SIG-M5 treated with dmso at 0.1 percent for 504 hours (cell line): Measurements from ENCODE around the gene NHSL2.
"Not testable (repeated sequence)": the region's sequence is repeated elsewhere in the genome, so short reads cannot be mapped to it uniquely, and the experiment has no call there.

Experiments used
- DNase-seq: peaks from one replicate; lab custom pipeline; 2025; ENCODE audit not compliant: unreplicated experiment; lab: John Stamatoyannopoulos, UW

Gene NHSL2

DNA sequence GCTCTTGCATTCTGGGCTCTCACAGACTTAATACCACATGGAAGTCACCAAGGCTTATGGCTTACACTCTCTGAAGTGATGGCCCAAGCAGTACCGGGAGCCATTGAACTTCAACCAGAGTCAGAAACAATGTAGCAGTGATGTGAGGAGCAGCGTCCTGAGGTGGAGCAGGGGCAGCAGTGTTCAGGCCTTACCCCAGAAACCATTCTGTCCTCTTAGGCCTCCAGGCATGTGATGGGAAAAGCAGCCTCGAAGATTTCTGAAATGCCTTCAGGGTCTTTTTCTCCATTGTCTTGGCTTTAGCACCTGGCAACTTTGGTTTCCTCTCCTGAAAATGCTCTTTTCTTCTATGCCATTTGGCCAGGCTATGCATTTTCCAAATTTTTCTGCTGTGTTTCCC, 248.1 kb downstream of the NHSL2 start:
- DNase-seq = no peak

DNA sequence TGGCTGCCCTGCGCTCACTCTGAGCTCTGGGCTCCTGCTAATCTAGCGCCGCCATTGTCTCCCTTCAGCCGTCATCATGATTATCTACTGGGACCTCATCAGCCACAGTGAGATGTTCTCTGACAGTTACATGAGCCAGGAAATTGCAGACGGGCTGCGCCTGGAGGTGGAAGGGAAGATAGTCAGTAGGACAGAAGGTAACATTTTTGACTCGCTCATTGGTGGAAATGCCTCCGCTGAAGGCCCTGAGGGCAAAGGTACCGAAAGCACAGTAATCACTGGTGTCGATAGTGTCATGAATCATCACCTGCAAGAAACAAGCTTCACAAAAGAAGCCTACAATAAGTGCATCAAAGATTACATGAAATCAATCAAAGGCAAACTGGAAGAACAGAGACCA, 249.1 kb downstream of the NHSL2 start:
- DNase-seq = no peak

DNA sequence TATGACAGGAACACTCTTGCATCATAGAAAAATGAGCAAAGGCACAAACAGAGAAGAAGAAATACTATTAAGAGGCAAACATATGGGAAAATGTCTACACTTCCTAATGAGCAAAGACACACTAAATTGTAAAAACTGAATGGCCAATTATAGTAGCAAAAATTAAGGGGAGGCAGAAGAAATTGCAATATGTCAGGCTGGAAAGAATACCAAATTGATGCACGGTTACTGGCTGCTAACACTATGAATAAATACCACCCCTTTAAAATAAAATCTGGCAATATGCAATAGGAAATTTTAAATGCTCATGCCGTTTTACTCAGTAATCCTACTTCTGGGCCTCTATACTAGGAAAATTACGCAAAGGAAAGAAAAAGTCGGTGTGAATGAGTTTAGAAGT, 254.9 kb downstream of the NHSL2 start:
- no peak for DNase-seq

DNA sequence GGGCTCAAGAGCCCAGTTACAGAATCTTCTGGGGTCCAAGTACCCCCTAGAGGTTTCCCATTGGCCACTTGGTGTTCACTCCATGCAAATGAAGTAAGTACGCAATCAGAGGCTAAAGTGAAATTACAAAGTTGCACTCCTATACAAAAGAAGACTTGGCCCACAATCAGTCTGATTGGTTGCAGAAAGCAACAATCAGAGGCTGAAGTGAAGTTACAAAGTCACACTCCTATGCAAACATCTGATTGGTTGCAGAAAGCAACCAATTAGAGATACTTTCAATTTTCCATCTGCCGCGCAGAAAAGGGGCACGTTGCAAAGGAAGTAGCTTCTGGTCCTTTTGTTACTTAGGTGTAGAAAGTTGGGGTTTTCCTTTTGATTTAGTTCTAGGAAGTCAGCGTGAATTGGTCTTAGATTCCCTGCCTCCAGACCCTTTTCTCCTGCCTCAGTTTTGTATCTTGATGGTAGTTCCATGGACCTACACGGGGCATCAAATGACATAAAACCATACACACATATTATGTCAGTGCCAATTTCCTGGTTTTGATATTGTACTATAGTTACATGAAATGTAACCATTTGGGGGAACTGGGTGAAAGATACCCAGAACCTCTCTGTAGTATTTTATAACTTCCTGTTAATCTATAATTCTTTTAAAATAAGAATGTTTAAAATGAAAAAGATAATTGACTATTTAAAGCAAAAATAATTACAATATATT, 258.5 kb downstream of the NHSL2 start:
- no peak for DNase-seq

DNA sequence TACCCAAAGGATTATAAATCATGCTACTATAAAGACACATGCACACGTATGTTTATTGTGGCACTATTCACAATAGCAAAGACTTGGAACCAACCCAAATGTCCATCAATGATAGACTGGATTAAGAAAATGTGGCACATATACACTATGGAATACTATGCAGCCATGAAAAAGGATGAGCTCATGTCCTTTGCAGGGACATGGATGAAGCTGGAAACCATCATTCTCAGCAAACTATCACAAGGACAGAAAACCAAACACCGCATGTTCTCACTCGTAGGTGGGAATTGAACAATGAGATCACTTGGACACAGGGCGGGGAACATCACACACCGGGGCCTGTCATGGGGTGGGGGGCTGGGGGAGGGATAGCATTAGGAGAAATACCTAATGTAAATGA, 265.6 kb downstream of the NHSL2 start:
- not testable (repeated sequence) for DNase-seq

DNA sequence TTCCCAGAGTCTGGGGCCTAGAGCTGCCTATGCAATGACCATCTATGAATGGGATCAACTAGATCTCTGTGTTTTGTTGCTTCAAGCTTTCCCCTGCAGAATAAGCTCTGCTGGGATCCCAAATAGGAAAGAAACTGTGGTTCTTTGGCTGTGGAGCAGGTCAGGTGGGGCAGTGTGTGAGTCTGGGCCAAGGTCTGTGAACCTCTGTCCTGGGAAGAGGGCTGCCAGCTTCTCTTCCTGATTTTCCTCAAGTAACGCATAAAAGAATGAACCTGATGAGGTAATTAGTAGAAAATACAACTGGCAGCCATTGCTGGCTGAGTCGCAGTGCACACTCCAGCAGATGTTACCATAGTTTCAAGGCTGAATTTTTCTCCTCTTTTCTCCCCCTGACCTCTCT, 266.3 kb downstream of the NHSL2 start:
- DNase-seq = no peak

DNA sequence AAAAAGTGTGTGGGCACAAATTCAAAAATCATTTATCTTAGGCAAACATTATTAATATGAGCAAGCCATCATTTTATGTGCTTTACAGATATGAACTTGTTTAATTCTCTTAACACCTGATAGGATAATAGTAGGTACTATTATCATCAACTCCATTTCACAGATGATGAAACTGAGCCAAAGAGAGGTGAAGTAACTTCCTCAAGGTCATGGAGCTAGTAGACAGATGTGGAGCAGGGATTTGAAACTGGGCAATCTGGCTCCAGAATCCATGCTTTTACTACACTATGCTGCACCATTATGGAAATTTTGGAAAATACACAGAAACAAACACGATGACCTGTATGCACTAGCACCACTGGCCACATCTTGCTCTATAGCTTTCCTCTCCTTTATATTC, 269.9 kb downstream of the NHSL2 start:
- DNase-seq = no peak

DNA sequence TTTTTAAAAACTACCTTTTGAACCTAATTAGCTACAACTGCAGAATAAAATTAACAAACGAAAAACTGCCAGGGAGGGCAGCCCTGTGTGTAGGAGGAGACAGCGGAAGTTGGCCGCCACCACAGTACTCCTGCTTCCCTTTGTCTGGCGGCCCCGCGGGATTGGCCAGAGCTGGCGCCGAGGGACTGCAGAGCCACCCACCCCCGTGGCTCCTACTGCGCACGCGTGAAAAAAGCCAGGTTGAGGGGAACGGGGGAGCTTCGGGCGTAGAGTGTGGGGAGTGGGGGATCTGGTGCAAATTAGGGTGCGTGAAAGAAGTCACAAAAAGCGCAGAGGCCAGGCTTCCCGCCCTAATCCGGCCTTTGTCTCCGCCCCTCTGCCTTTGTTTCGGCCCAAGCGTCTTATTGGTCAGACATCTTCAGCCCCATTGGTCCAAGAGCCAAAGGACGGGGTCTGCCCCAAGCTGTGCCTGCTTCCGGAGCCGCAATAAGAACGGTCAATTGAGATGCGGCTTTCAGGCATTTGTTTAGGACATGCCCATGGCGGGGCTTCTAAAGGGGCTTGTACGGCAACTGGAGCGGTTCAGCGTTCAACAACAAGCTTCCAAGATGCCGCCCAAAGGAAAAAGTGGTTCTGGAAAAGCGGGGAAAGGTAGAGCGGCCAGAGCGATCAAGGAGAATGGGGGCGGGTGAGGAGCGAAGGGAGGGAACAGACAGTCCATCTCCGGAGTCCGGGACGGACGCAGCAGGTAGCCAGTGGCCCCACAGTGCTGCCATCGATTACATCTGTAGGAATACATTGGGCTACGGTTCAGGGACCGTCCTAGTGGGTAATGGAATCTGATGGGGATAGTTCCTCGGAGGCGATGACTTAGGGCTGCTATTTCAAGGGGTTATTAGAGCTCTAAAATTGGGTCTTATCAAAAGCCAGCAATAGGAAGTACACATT, 270.8 kb downstream of the NHSL2 start, which contains the start of gene PIN4:
Gene PIN4 (plus strand): TSS at position 580 of the 948 bp plus-strand sequence. CDS start 29 bp downstream, at position 609.
- DNase-seq = peak; percentile 93

DNA sequence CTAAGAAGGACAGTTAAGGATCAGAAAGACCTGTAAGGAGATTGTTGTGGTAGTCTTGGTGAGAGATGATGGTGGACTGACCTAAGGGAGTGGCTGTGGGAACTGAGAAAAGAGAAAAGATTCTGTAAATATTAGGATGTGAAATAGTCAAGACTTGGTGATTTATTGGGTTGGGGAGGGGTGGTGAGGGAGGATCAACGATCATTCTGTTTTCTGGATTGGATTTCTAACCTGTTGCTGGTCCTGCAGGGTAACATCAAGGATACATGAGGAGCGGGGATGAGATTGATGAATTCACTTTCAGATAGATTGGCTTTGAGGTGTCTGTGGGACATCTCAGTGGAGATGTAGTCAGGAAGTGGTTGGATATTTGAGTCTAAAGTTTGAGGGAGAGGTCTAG, 272.3 kb downstream of the NHSL2 start:
- no peak for DNase-seq

DNA sequence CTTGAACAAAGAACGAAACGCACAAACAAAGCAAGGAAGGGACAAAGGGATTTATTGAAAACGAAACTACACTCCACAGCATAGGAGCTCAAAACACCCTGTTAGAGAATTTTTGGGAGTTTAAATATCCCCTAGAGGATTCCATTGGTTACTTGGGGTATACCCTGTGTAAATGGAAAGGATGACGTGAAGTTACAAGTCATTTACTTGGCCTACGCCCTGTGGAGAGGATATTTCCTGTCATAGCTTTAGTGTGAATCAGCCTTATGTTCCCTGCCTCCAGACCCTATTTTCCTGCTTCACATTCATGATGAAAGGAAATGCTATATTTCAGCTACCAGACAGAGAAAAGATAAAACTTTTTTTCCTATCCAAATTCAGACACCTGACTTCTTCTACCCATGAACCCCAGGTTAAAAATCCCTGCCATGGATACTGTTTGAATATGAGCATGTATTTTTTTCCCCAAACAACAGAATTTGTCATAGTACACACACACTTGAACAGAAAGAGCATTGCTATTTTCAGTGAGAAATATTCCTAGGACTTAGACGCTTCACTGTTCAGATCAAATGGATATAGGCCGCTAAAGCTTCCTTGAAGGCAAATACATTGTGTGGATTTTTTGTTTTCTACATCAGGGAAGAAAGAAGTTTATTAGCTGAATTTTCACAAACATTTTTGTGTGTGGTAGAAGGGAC, 291.3 kb downstream of the NHSL2 start:
- DNase-seq = no peak
